ENCODE data around the gene GBA3. TPM values are rescaled to one million over a fixed set of nuclear protein-coding genes. Genes with fewer than 3 reads are reported as not detected.

GBA3 gene
- total and polyA plus RNA-seq, 2 donors (not counting 3 experiments of a cell fraction or from before 2014, with no cell fraction given) = not detected

GRCh38 chr4:22667332-22667940 lies 25.3 kb upstream of the GBA3 start:
- no peaks in the 10 kb centered on the region for H4K20me1 ChIP-seq (replicated peaks; ENCODE audit: control insufficient read depth, extremely low read depth, insufficient read depth, low read length)
- ChIA-PET CTCF (no interaction called here), POLR2A (no interaction called here)
- no peak for FAIRE-seq
- no peaks in the 10 kb centered on the region for H3K9me1 ChIP-seq (replicated peaks; ENCODE audit: control insufficient read depth, extremely low read depth, insufficient read depth, low read length)
- no peaks in the 10 kb centered on the region for H3K27me3 ChIP-seq (ENCODE audit: control insufficient read depth in 2 of 2, insufficient read depth in 2 of 2, low read length in 2 of 2)
- no peak overlapping the region for H3K27ac ChIP-seq (ENCODE audit: insufficient read depth, low read depth, low read length)
- H3K9me3 ChIP-seq (replicated peaks; ENCODE audit: control insufficient read depth, insufficient read depth, low read length) = no peaks in the 10 kb centered on the region
- H2AFZ ChIP-seq (ENCODE audit: low read depth, low read length) = no peak overlapping the region
- no peaks in the 10 kb centered on the region for H3K4me1 ChIP-seq (ENCODE audit: control insufficient read depth, extremely low read depth, insufficient read depth, low read length)
- no peaks in the 10 kb centered on the region for H3K36me3 ChIP-seq (ENCODE audit: control insufficient read depth in 2 of 2, extremely low read depth in 1 of 2, insufficient read depth in 2 of 2, low read length in 2 of 2)
- TF ChIP-seq POLR2AphosphoS5 (IDR thresholded peaks at IDR 0.05; ENCODE audit: insufficient read depth, low read depth, low read length) = no peak
- TF ChIP-seq MAX (IDR thresholded peaks at IDR 0.05; ENCODE audit: insufficient read depth, insufficient read length) = no peak
- TF ChIP-seq JUN (IDR thresholded peaks at IDR 0.05; ENCODE audit: borderline replicate concordance, insufficient read depth, insufficient read length, low read depth) = no peak
- no peak for TF ChIP-seq FOS (IDR thresholded peaks at IDR 0.05; ENCODE audit: borderline replicate concordance, insufficient read depth, low read length)
- TF ChIP-seq MYC (IDR thresholded peaks at IDR 0.05; ENCODE audit: low read depth, low read length) = no peak
- TF ChIP-seq EZH2 (IDR thresholded peaks at IDR 0.05; ENCODE audit: borderline replicate concordance, low read depth, low read length, severe bottlenecking) = no peak
- TF ChIP-seq POLR2A (IDR thresholded peaks at IDR 0.05; ENCODE audit: low read depth, low read length) = no peak
- no peak for TF ChIP-seq CTCF (IDR thresholded peaks at IDR 0.05; ENCODE audit: extremely low read depth in 1 of 2, insufficient read depth in 1 of 2, low read depth in 1 of 2, low read length in 2 of 2)
- TF ChIP-seq GATA2 (IDR thresholded peaks at IDR 0.05; ENCODE audit: insufficient read depth, insufficient read length, low read depth, low read length) = no peak
- no peak overlapping the region for H3K4me2 ChIP-seq (ENCODE audit: insufficient read depth, low read length)
- no peaks in the 10 kb centered on the region for H3K79me2 ChIP-seq (ENCODE audit: control insufficient read depth, insufficient read depth, low read length)
- BruUV-seq (replicated peaks) = no TSS peak
- no peak overlapping the region for H3K4me3 ChIP-seq (replicated peaks in 1 of 3; ENCODE audit: insufficient read depth in 1 of 3, low read depth in 1 of 3, low read length in 3 of 3)
- intact Hi-C loops (cut with micrococcal nuclease) = no loop called here
- H3K9ac ChIP-seq (replicated peaks; ENCODE audit: extremely low read depth, insufficient read depth, low read length) = no peak overlapping the region
- DNase-seq (ENCODE audit: low read depth, low spot score) = no peak
- dilution Hi-C loops (cut with MboI; ENCODE audit: extremely low pct_ligation_motif_present, low sequenced_read_pairs) = no loop called here

Data from endothelial cell of umbilical vein (primary cell).